Esophagus squamous epithelium (tissue), 5 donors: ENCODE data around the gene RPS29. TPM values are rescaled to one million over a fixed set of nuclear protein-coding genes. Genes with fewer than 3 reads are reported as not detected.
"Not testable (repeated sequence)": the region's sequence is repeated elsewhere in the genome, so short reads cannot be mapped to it uniquely, and the experiment has no call there.

Experiments used
- DNase-seq: peaks from one replicate; lab custom pipeline; 2025; lab: John Stamatoyannopoulos, UW
- H3K27ac ChIP-seq, 4 donors: fragments of 200-600 bp; sonication (generic); one replicate each; pipeline ENCODE4 v1.5.1; 2016 to 2019; ENCODE audit warnings: mild to moderate bottlenecking in 1 of 4
- H3K27me3 ChIP-seq, 4 donors: fragments of 200-600 bp; sonication (generic); 1 replicate in 3 of 4; 2 replicates in 1 of 4; pipeline versions ENCODE4 v1.5.1 to v1.6.0; 2017 to 2021; ENCODE audit warnings: antibody characterized with exemption in 1 of 4
- H3K36me3 ChIP-seq, 3 donors: fragments of 200-600 bp; sonication (generic); one replicate each; pipeline ENCODE4 v1.5.1; 2016 to 2019
- H3K4me1 ChIP-seq, 3 donors: fragments of 200-600 bp; sonication (generic); one replicate each; pipeline ENCODE4 v1.5.1; 2017 to 2019
- H3K4me3 ChIP-seq, 4 donors: fragments of 200-600 bp; sonication (generic); 1 replicate in 3 of 4; 2 replicates in 1 of 4; pipeline ENCODE4 v1.5.1; 2016 to 2019; ENCODE audit warnings: mild to moderate bottlenecking in 2 of 4, moderate library complexity in 1 of 4
- H3K9me3 ChIP-seq, 3 donors: fragments of 200-600 bp; sonication (generic); one replicate each; pipeline ENCODE4 v1.5.1; 2016 to 2019
- POLR2A ChIP-seq, 4 donors: fragments of 450-650 bp; IDR thresholded peaks; one replicate each; pipeline ENCODE4 v1.6.1; 2017; ENCODE audit warnings: antibody characterized with exemption in 4 of 4, mild to moderate bottlenecking in 4 of 4, moderate library complexity in 3 of 4
- WGBS, 2 donors: methylation state at CpG; one replicate each; pipeline ENCODE4 v1.1.5; 2018; 5-methylcytosine and 5-hydroxymethylcytosine counted together
- intact Hi-C: fragments of 100-400 bp; cut with DNase I; formaldehyde crosslinking; loops from one replicate; pipeline ENCODE4 v1.15.0; 2022
- total RNA-seq, 4 donors: library from RNA; depleted of rRNA; stranded (reverse); fragments of >200 nt; gene quantifications; one replicate each; pipeline ENCODE4 v1.1.0, GENCODE V29; 2016
- TF ChIP-seq, protein P1 (sequence below), 6 experiments: fragments of 450-650 bp in 4 of 6; fragments of 200-600 bp in 2 of 6; sonication (generic) in 2 of 6; IDR thresholded peaks; one replicate each; pipeline ENCODE4 v1.5.1; 2016 to 2019; ENCODE audit warnings: antibody characterized with exemption in 6 of 6, mild to moderate bottlenecking in 4 of 6, moderate library complexity in 4 of 6
- donor health status: DM: yes; HTN: yes; CAD: no.

RPS29 gene
- total RNA-seq, 4 donors from 2014 or later, result 911 to 13,326 (median 8,997) TPM

DNA sequence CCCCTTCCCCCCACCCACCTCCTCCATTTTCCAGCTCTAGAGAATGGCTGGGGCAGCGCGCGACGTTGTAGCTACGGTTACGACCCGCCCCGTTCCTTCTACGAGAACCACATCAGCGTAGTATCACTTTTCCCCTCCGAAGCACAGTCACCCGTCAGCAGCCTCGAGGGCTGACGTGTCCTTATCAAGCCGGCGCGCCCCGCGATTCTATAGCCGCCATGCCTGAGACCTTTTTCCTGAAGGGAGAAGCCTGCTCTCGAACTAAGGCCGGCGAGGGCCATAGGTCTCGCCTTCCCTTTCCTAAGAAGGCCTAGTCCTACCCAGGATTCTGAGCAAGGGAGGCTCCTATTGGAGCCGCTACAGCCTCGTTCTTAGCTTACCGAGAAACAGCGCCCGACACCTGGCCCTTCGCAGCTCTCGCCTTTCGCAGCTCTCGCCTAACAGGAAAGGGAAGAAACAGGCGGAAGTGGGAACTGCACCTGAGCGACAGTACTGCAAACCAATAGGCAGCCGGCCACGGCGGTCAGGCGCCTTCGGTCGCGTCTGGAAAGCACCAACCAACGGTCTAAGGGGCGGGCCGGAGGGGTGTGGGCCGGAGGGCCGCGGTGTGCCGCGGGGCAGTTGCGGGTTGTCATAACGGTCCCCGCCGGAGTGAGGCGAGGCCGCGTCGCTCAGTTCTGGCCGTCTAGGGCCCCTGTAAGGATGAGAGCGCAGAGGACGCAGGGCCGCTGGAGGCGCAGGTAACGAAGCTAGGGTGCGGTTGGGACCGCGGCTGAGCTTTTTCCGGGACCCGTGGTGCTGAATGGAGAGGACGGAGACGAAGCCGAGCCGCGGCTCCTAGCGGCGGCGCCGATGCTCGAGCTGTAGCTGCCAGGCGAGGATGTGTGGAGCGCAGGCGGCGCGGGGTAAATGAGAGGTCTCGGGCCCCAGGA lies 34.3 kb upstream of the RPS29 start, which contains the start of the genes MGAT2 and RPL36AL:
TSS of gene MGAT2 (plus strand) at position 618 of the 932 bp plus-strand sequence. CDS start 470 bp downstream, outside the sequence.
TSS of gene RPL36AL (minus strand) at position 445 of the 932 bp plus-strand sequence. CDS start 1,522 bp downstream, outside the sequence.
- TF ChIP-seq POLR2A (IDR thresholded peaks at IDR 0.05), result peak in 3 of 4 donors; percentile 77 to 97 (median 92)
- TF ChIP-seq, protein P1, sequence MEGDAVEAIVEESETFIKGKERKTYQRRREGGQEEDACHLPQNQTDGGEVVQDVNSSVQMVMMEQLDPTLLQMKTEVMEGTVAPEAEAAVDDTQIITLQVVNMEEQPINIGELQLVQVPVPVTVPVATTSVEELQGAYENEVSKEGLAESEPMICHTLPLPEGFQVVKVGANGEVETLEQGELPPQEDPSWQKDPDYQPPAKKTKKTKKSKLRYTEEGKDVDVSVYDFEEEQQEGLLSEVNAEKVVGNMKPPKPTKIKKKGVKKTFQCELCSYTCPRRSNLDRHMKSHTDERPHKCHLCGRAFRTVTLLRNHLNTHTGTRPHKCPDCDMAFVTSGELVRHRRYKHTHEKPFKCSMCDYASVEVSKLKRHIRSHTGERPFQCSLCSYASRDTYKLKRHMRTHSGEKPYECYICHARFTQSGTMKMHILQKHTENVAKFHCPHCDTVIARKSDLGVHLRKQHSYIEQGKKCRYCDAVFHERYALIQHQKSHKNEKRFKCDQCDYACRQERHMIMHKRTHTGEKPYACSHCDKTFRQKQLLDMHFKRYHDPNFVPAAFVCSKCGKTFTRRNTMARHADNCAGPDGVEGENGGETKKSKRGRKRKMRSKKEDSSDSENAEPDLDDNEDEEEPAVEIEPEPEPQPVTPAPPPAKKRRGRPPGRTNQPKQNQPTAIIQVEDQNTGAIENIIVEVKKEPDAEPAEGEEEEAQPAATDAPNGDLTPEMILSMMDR (IDR thresholded peaks at IDR 0.05), result peak in 5 of 6 experiments; percentile 22 to 56 (median 52)
- peaks cover 16 to 67% (median 31%) of the 10 kb centered on the region in 3 donors for H3K4me1 ChIP-seq
- peaks cover 3 to 29% (median 7%) of the 10 kb centered on the region in 3 donors for H3K36me3 ChIP-seq
- peak within 1 kb of the TSS; percentile 92 to 97 (median 96) for H3K27ac ChIP-seq
- no peaks in the 10 kb centered on the region for H3K27me3 ChIP-seq
- intact Hi-C loops, result no loop called here
- 0 to 1% methylated on average over 17 to 20 of the region's 85 CpGs for WGBS, 2 donors
- DNase-seq, result peak; percentile 62
- H3K4me3 ChIP-seq, result peak within 1 kb of the TSS; percentile 51 to 93 (median 86)
- no peaks in the 10 kb centered on the region for H3K9me3 ChIP-seq

GRCh38 chr14:49619730-49620129 lies 33.5 kb upstream of the RPS29 start:
- peaks cover 16 to 62% (median 31%) of the 10 kb centered on the region in 3 donors for H3K4me1 ChIP-seq
- no peaks in the 10 kb centered on the region for H3K9me3 ChIP-seq
- H3K4me3 ChIP-seq, result peak overlapping the region; percentile 51 to 93 (median 86)
- no peaks in the 10 kb centered on the region for H3K27me3 ChIP-seq
- 0 to 1% methylated on average over 11 of the region's 11 CpGs for WGBS, 2 donors
- DNase-seq, result no peak
- intact Hi-C loops, result no loop called here
- H3K36me3 ChIP-seq, result peaks cover 3 to 26% (median 7%) of the 10 kb centered on the region in 3 donors
- TF ChIP-seq POLR2A (IDR thresholded peaks at IDR 0.05), result no peak
- TF ChIP-seq, protein P1 (IDR thresholded peaks at IDR 0.05), result no peak
- peak overlapping the region; percentile 92 to 97 (median 96) for H3K27ac ChIP-seq

DNA sequence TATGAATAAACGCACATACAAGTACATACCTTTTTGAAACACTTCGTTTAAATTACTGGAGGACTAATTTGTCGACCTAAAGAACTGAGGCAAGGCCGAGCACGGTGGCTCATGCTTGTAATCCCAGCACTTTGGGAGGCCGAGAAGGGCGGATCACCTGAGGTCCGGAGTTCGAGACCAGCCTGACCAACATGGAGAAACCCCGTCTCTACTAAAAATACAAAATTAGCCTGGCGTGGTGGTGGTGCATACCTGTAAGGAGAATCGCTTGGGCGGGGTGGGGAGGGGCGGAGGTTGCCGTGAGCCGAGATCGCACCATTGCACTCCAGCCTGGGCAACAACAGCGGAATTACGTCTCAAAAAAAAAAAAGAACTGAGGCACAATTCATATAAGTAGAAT lies 33.1 kb upstream of the RPS29 start:
- DNase-seq, H3K9me3 ChIP-seq, H3K27me3 ChIP-seq, intact Hi-C loops: not testable (repeated sequence)
- Histone ChIP-seq H3K27ac (peak overlapping the region in 3 of 4 donors; percentile 94 to 97 (median 97)), H3K36me3 (peaks cover 3 to 26% (median 7%) of the 10 kb centered on the region in 3 donors), H3K4me1 (peaks cover 16 to 58% (median 31%) of the 10 kb centered on the region in 3 donors), H3K4me3 (peak overlapping the region; percentile 51 to 93 (median 86))
- WGBS, 2 donors, result 32 to 57% methylated on average over 19 of the region's 19 CpGs

DNA sequence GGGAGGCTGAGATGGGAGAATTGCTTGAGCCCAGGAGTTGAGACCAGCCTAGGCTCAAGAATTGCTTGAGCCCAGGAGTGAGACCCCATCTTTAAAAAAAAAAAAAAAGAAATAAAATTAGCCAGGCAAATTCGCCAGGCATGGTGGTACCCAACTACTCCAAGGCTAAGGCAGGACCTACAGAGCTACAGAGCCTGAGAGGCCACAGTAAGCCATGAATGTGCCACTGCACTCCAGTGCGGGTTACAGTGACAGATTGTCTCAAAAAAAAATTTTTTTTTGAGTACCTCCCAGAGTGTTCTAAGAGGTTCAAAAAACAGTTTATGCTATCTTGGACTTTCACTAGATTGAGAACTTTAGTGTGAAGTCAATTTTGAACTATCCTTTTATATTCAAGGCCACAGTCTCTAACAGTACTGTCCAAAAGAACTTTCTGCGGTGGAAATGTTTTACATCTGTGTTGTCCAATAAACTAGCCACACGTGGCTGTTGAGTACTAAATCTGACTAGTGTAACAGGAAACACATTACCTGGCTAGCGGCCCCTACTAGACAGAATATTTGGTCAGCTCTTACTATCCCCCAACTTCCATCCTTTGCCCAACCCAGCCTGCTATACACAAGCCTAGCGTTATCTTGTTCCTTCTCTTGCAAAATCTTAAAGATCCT lies 31.8 kb upstream of the RPS29 start:
- no peak for TF ChIP-seq POLR2A (IDR thresholded peaks at IDR 0.05)
- TF ChIP-seq, protein P1 (IDR thresholded peaks at IDR 0.05), result no peak
- WGBS, 2 donors, result 83% methylated on average over 6 of the region's 6 CpGs
- no peak for DNase-seq
- H3K9me3 ChIP-seq, result no peaks in the 10 kb centered on the region
- H3K4me3 ChIP-seq, result no peak overlapping the region
- H3K36me3 ChIP-seq, result peaks cover 3 to 26% (median 7%) of the 10 kb centered on the region in 3 donors
- H3K27ac ChIP-seq, result no peak overlapping the region
- no peaks in the 10 kb centered on the region for H3K27me3 ChIP-seq
- intact Hi-C loops, result no loop called here
- H3K4me1 ChIP-seq, result peaks cover 16 to 45% (median 23%) of the 10 kb centered on the region in 3 donors

DNA sequence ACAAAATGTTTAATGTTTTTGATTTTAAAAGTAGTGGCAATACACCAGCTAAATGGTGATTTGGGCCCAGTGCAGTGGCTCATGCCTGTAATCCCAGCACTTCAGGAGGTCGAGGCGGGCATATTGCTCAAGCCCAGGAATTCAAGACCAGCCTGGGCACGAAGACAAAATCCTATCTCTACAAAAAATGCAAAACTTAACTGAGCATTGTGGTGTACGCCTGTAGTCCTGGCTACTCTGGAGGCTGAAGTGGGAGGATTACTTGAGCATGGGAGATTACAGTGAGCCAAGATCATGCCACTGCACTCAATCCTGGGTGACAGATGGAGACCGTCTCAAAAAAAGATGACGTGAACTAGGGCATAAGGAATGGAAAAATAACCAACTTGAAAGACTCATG lies 29.6 kb upstream of the RPS29 start:
- 66 to 79% methylated on average over 6 of the region's 6 CpGs for WGBS, 2 donors
- Histone ChIP-seq H3K27ac (no peak overlapping the region), H3K9me3 (no peaks in the 10 kb centered on the region), H3K4me1 (peaks cover 5 to 25% (median 9%) of the 10 kb centered on the region in 3 donors), H3K27me3 (no peaks in the 10 kb centered on the region), H3K4me3 (no peak overlapping the region), H3K36me3 (peaks cover 3 to 26% (median 7%) of the 10 kb centered on the region in 3 donors)
- intact Hi-C loops, result no loop called here
- DNase-seq, result no peak
- TF ChIP-seq, protein P1 (IDR thresholded peaks at IDR 0.05), result no peak
- no peak for TF ChIP-seq POLR2A (IDR thresholded peaks at IDR 0.05)
